Heart left ventricle (tissue), 16 donors: ENCODE measurements around the gene FREM3. TPM values are rescaled to one million over a fixed set of nuclear protein-coding genes. Genes with fewer than 3 reads are reported as not detected.

ENCODE experiments used
- ATAC-seq, 4 donors: fragments of 200-7000 bp; cut with Tn5 transposase; one replicate each; pipeline ENCODE4 v1.9.1; 2020 to 2022; ENCODE audit warnings: moderate library complexity in 4 of 4, mild to moderate bottlenecking in 3 of 4, moderate number of reproducible peaks in 1 of 4
- DNase-seq, 5 donors: peaks; one replicate each; pipeline ENCODE4 v3.0.0-alpha.2; 2020
- H3K27ac ChIP-seq, 12 donors: fragments of 200-600 bp; sonication (generic) in 4 of 12; one replicate each; pipeline versions ENCODE4 v1.5.0 to v1.8.0; 2016 to 2022; ENCODE audit warnings: mild to moderate bottlenecking in 2 of 12
- H3K27me3 ChIP-seq, 9 donors: fragments of 200-600 bp; sonication (generic) in 2 of 9; one replicate each; pipeline versions ENCODE4 v1.5.1 to v1.8.0; 2016 to 2022; ENCODE audit warnings: mild to moderate bottlenecking in 3 of 9
- H3K36me3 ChIP-seq, 9 donors: fragments of 200-600 bp; sonication (generic) in 2 of 9; one replicate each; pipeline versions ENCODE4 v1.5.0 to v1.8.0; 2018 to 2022; ENCODE audit warnings: mild to moderate bottlenecking in 2 of 9
- H3K4me1 ChIP-seq, 12 donors: fragments of 200-600 bp; sonication (generic) in 4 of 12; one replicate each; pipeline versions ENCODE4 v1.5.0 to v1.8.0; 2016 to 2022; ENCODE audit warnings: mild to moderate bottlenecking in 3 of 12
- H3K4me3 ChIP-seq, 12 donors: fragments of 200-600 bp; sonication (generic) in 4 of 12; one replicate each; pipeline versions ENCODE4 v1.5.0 to v1.8.0; 2017 to 2022; ENCODE audit warnings: mild to moderate bottlenecking in 9 of 12, moderate library complexity in 4 of 12
- H3K9me3 ChIP-seq, 12 donors: fragments of 200-600 bp; sonication (generic) in 4 of 12; one replicate each; pipeline versions ENCODE4 v1.5.0 to v1.8.0; 2016 to 2022; ENCODE audit warnings: mild to moderate bottlenecking in 1 of 12
- CTCF ChIP-seq, 12 donors: fragments of 200-600 bp; sonication (generic) in 4 of 12; IDR thresholded peaks; one replicate each; pipeline versions ENCODE4 v1.5.0 to v1.8.0; 2018 to 2022; ENCODE audit warnings: antibody characterized with exemption in 12 of 12, mild to moderate bottlenecking in 5 of 12
- POLR2A ChIP-seq, 2 donors: fragments of 450-650 bp; IDR thresholded peaks; one replicate each; pipeline ENCODE4 v1.6.1; 2017; ENCODE audit warnings: antibody characterized with exemption in 2 of 2, mild to moderate bottlenecking in 2 of 2, moderate library complexity in 2 of 2
- WGBS, 4 donors: extraction: QIAGEN DNeasy Blood & Tissue Kit in 2 of 4; methylation state at CpG; one replicate each; pipeline versions ENCODE4 v1.1.5 to v1.1.7; 2013 to 2018; 5-methylcytosine and 5-hydroxymethylcytosine counted together
- intact Hi-C, 10 donors: fragments of 100-400 bp; cut with DNase I; formaldehyde crosslinking; loops; one replicate each; pipeline versions ENCODE4 v1.11.1 to v1.14.2; 2022
- polyA plus RNA-seq, 2 donors: library from polyadenylated mRNA; stranded (reverse); fragments of 200-250 nt; gene quantifications; one replicate each; pipeline ENCODE4 v1.2.3, GENCODE V29; 2013
- total RNA-seq, 9 donors: library from RNA; depleted of rRNA in 2 of 9; stranded (reverse); fragments of >200 nt in 2 of 9; fragmentation: NEBNext Ultra II Directional in 3 of 9; extraction: Animal tissue kit (Norgen Biotek cat#: 25700) in 3 of 9; gene quantifications; one replicate each; pipeline versions ENCODE4 v1.1.0 to v1.2.4, GENCODE V29; 2016 to 2023
- donor health status: ischemic (EF 13 %, LVEDD 7.1; RV severe dilation, severe dysfunction).
- donor health status: healthy with polysubstance abuse.
- donor health status: DM: no; HTN: yes; CAD: no.
- donor health status: DM: no; HTN: no; CAD: no.
- donor health status: ischemic (EF 25% LVEDD 6.9; RV normal size, moderate dysfunction).
- donor health status: ischemic (EF 25% LVEDD 5.7; RV mildly dilated, moderate dysfunction).
- donor health status: healthy.
- donor health status: DM: yes; HTN: yes; CAD: no.
- donor health status: ischemic (EF 35%, LVEDD 5.7; RV mildly dilated, moderate dysfunction).
- donor health status: nonischemic (EF 11% LVEDD 7.7; RV severe dilation, severe dysfunction).
- donor health status: DM: yes; HTN: yes; CAD: no.
- donor health status: PGD.
- donor health status: ischemic (EF 29% LVEDD 5.4; RV normal size, mild dysfunction).
- donor health status: nonischemic (EF 23%, LVEDD 6.1; RV moderate dilation, normal function).

Gene FREM3
- total and polyA plus RNA-seq, 11 donors, result 0.01 to 0.13 TPM; not detected in 9

GRCh38 chr4:143586080-143586479, 114.4 kb downstream of the FREM3 start:
- no peak overlapping the region for H3K4me3 ChIP-seq
- peak overlapping the region in 3 of 12 donors; percentile 46 to 53 (median 48) for H3K27ac ChIP-seq
- ATAC-seq (peak in 2 of 4 donors; percentile 28 to 80), DNase-seq (no peak)
- peaks cover 0 to 27% (median 0%) of the 10 kb centered on the region in 12 donors for H3K9me3 ChIP-seq
- TF ChIP-seq POLR2A (IDR thresholded peaks at IDR 0.05), result no peak
- no peak for TF ChIP-seq CTCF (IDR thresholded peaks at IDR 0.05)
- H3K27me3 ChIP-seq, result no peaks in the 10 kb centered on the region
- intact Hi-C loops, result loop anchor here in 1 of 10 donors (2.0 kb wide), 1 partner anchor 183 kb away; no protein-coding TSS in a partner anchor
- H3K36me3 ChIP-seq, result no peaks in the 10 kb centered on the region
- H3K4me1 ChIP-seq, result peaks cover 0 to 15% (median 0%) of the 10 kb centered on the region in 12 donors

GRCh38 chr4:143585548-143585947, 114.9 kb downstream of the FREM3 start:
- no peaks in the 10 kb centered on the region for H3K36me3 ChIP-seq
- H3K27me3 ChIP-seq, result no peaks in the 10 kb centered on the region
- WGBS, 4 donors, result 92 to 96% (median 94%) methylated on average over 6 of the region's 6 CpGs
- peaks cover 0 to 16% (median 0%) of the 10 kb centered on the region in 12 donors for H3K4me1 ChIP-seq
- no peak overlapping the region for H3K4me3 ChIP-seq
- peaks cover 0 to 27% (median 0%) of the 10 kb centered on the region in 12 donors for H3K9me3 ChIP-seq
- H3K27ac ChIP-seq, result peak overlapping the region in 4 of 12 donors; percentile 28 to 53 (median 47)
- ATAC-seq (no peak), DNase-seq (no peak)
- TF ChIP-seq CTCF (IDR thresholded peaks at IDR 0.05) (no peak), POLR2A (IDR thresholded peaks at IDR 0.05) (no peak)
- intact Hi-C loops, result no loop called here

- H3K4me1 ChIP-seq, result peaks cover 0 to 16% (median 0%) of the 10 kb centered on the region in 12 donors
- peak in 1 of 5 donors; percentile 54 for DNase-seq
- no peak for ATAC-seq
- peak overlapping the region in 1 of 12 donors; percentile 4 for H3K27ac ChIP-seq
- no peaks in the 10 kb centered on the region for H3K36me3 ChIP-seq
- intact Hi-C loops, result no loop called here
- no peak overlapping the region for H3K4me3 ChIP-seq
- no peaks in the 10 kb centered on the region for H3K27me3 ChIP-seq
- WGBS, 4 donors, result 51 to 77% (median 62%) methylated on average over 3 of the region's 3 CpGs
- no peak for TF ChIP-seq POLR2A (IDR thresholded peaks at IDR 0.05)
- peak in 2 of 12 donors; percentile 9 to 12 for TF ChIP-seq CTCF (IDR thresholded peaks at IDR 0.05)
- peaks cover 0 to 27% (median 0%) of the 10 kb centered on the region in 12 donors for H3K9me3 ChIP-seq
These were observed 119.0 kb downstream of the FREM3 start for GRCh38 chr4:143581331-143581946.

GRCh38 chr4:143575331-143575730, 125.1 kb downstream of the FREM3 start:
- intact Hi-C loops, result loop anchor here in 1 of 10 donors (10.0 kb wide), 1 partner anchor 189 kb away; no protein-coding TSS in a partner anchor
- DNase-seq (no peak), ATAC-seq (no peak)
- Histone ChIP-seq H3K36me3 (no peaks in the 10 kb centered on the region), H3K27ac (no peak overlapping the region), H3K27me3 (no peaks in the 10 kb centered on the region), H3K9me3 (no peaks in the 10 kb centered on the region), H3K4me1 (no peaks in the 10 kb centered on the region), H3K4me3 (no peak overlapping the region)
- no peak for TF ChIP-seq CTCF (IDR thresholded peaks at IDR 0.05)
- TF ChIP-seq POLR2A (IDR thresholded peaks at IDR 0.05), result no peak
